ENCODE measurements around the gene HINT2.
A peak's percentile ranks its signal among the peaks of the same experiment; 100 is the strongest.

The HINT2 gene

DNA sequence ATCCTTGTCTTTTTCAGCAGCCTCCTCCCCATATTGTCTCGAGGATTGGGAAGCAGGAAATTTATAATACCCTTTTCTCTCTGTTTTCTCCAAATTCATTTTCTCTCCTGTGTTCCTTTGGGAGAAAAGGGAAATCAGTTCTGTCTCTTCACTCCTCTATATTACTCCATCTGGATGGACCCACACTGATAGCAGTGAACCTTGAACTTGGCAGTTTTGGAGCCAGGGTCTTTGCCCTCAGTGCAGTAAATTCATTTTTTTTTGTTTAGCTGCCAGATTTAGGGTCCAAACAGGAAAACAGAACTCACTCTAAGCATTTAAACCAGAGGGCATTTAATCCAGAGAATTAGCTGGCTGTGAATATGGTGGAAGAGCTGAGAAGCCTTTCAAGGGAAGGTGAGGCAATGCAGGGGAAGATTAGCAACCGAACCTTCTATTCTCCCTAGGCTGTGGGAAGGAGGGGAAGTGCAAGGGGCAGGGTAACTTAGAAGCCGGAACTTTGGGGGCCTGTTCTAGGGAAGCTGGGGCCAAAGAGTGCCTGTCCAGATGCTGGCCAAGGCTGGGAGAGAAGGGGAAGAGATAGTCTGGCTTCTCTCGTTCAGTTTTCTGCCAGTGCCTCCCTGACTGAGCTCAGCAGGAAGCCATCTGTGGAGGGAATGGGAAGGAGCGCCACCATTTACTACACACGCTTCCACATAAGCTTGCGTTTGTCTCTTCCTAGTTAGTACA lies 39.8 kb downstream of the HINT2 start:
- peak; percentile 74 to 76 for DNase-seq

DNA sequence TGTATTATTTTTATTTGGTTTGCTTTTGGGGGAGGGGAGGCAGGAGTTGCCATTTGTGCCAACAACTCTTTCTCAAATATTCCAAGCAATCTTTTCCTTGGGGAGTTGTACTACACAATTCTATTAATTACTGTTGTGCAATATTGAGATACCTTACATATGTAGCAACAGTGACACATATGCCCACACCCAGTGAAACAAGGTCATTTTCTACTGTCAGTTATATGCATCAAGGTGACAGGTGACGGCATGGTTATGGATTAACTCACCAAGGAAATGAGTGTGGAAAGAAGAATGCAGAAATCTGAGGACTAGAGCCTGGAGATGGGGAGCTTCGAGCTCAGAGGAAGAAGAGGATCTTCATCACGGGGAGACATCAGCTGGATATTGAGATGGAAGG lies 42.9 kb downstream of the HINT2 start:
- no peak for DNase-seq

DNA sequence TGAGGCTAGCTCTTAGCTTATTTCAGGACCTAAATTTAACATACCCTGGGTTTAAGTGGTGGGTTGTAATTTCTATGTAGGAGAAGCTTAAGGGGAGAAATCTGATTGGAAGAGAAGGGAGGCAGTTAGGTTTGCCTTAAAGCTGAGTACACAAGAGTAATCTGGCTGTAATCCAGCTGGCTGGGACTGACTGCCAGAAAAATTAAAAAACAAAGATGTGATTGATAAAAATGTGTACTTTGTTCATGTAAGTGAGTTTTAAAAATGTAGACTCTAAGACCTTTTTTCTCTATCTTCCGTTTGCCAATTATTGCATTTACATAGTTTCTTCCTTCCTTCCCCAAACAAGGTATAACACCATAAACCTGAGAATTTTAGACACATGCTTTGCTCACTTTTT lies 43.3 kb downstream of the HINT2 start:
- DNase-seq: no peak

DNA sequence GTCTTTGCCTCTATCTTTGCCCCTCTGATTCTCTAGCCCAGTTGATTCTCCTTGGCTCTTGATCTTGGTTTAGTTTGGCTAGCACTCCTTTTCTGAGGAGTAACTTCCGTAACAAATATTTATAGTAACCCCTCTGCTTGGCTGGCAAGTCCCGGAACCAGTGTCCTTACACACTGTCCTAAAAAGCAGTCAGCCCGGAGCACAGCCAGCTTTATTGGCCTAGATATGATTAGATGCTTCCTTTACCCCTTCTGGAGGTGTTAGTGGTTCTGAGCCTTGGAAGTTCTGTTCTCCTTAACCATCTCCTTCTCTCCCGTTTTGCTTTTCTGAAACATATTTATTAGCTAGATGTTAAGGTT lies 43.8 kb downstream of the HINT2 start:
- DNase-seq: no peak

DNA sequence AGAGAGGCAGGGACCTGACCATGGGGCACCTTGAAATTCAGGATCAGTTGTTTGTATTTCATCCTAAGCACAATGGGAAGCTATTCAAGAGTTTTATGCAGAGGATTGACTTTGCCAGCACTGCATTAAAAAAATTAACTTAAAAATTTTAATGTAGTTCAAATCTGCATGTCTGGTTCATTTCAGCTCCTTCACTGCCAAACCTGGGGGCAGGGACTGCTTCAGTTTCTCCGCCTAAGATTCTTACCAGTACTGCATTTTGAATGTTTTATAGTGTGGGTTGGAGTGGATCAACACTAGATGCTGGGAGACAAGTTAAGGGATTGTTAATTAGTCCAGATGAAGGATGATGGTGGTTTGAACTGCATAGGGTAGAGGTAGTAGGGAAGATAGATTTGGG lies 45.1 kb downstream of the HINT2 start:
- DNase-seq: no peak

DNA sequence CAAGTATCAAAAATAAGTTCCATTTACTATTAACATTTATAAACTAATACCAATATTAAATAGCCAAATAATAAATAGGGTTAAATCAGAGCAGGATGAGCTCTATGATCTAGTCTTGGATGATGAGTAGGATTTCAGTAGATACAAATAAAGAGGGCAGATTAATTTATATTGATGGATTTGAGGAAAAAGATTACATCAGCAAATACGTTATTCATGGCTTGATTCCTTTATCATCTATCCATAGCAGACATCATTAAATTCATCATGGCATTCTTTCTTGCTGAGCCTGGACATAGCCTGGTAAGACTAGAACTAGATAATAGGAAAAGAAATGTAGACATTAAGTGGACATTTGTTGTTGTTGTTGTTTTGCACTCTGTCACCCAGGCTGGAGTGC lies 47.4 kb downstream of the HINT2 start:
- DNase-seq: no peak

DNA sequence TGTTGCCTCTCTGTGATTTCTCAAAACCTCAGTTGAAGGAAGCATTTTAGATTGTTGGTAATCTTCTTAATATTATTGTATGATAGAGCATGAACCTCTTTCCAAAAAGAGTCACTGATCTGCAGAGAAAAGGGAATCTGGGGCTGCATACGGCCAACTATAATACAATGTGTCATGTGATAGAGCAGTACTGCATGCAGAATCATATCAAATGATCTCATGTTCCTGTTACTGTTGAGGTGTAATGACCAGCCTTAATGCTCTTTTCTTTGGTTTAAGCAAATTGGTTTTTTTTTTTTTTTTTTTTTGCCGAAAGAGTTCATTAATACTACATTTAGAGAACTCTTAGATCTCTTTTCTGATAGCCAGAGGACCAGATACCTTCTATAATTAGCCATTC lies 47.8 kb downstream of the HINT2 start:
- DNase-seq: no peak

DNA sequence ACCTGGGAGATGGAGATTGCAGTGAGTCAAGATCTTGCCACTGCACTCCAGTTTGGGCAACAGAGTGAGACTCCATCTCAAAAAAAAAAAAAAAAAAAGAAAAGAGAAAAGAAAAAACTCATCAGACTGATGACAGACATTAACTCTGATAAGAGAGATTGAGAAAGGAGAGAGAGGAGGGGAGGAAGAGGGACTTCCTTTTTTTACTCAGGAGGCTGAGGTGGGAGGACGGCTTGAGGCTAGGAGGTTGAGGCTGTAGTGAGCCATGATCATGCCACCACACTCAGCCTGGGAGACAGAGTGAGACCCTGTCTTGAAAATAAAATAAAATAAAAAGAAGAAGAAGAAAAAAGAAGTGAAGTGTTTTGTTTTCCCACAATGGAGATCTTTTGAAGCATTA lies 51.0 kb downstream of the HINT2 start:
- DNase-seq: no peak

DNA sequence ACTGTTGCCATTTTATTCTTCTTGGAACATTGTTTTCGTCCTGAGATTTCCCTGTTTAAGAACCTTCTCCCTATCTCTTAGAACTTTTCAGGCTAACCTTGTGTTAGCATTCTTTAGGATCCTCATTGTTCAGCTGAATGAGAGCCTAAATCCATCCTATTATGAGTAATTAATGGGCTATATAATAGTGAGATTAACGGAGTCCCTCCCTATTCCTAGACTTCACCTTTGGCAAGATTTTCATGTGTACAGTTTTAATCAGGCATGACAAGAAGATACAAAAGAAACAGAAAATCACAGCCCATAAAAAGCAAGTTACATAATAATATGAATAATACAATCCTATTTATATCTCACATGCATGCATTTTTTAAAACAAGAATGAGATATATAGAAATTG lies 51.7 kb downstream of the HINT2 start:
- no peak for DNase-seq
